Measurements from ENCODE around the gene CEP128.

- TF ChIP-seq POLR2A (IDR thresholded peaks at IDR 0.05; ENCODE audit: low read length) (no peak), GATA1 (IDR thresholded peaks at IDR 0.05; ENCODE audit: low read depth, low read length) (no peak)
Observed at GRCh38 chr14:80504781-80505180, 436.8 kb downstream of the CEP128 start.

Measured in erythroblast (primary cell).